ENCODE measurements around the gene GP1BA.

The GP1BA gene

GRCh38 chr17:4959261-4959965 is 27.3 kb downstream of the GP1BA start:
- in situ Hi-C loops (cut with MboI; ENCODE audit: low sequenced_read_pairs, unreplicated experiment), result no loop called here
- no peak for TF ChIP-seq CTCF (IDR thresholded peaks at IDR 0.05; ENCODE audit: borderline replicate concordance, control extremely low read depth, extremely low read depth, insufficient read depth, missing control alignments)
- DNase-seq (ENCODE audit: low spot score), result no peak

GRCh38 chr17:4960279-4960922 is 28.3 kb downstream of the GP1BA start:
- in situ Hi-C loops (cut with MboI; ENCODE audit: low sequenced_read_pairs, unreplicated experiment), result no loop called here
- no peak for DNase-seq (ENCODE audit: low spot score)
- no peak for TF ChIP-seq CTCF (IDR thresholded peaks at IDR 0.05; ENCODE audit: borderline replicate concordance, control extremely low read depth, extremely low read depth, insufficient read depth, missing control alignments)

- in situ Hi-C loops (cut with MboI; ENCODE audit: low sequenced_read_pairs, unreplicated experiment), result no loop called here
- TF ChIP-seq CTCF (IDR thresholded peaks at IDR 0.05; ENCODE audit: borderline replicate concordance, control extremely low read depth, extremely low read depth, insufficient read depth, missing control alignments), result no peak
- DNase-seq (ENCODE audit: low spot score), result no peak
Observed at GRCh38 chr17:4965311-4965986, 33.4 kb downstream of the GP1BA start.

DNA sequence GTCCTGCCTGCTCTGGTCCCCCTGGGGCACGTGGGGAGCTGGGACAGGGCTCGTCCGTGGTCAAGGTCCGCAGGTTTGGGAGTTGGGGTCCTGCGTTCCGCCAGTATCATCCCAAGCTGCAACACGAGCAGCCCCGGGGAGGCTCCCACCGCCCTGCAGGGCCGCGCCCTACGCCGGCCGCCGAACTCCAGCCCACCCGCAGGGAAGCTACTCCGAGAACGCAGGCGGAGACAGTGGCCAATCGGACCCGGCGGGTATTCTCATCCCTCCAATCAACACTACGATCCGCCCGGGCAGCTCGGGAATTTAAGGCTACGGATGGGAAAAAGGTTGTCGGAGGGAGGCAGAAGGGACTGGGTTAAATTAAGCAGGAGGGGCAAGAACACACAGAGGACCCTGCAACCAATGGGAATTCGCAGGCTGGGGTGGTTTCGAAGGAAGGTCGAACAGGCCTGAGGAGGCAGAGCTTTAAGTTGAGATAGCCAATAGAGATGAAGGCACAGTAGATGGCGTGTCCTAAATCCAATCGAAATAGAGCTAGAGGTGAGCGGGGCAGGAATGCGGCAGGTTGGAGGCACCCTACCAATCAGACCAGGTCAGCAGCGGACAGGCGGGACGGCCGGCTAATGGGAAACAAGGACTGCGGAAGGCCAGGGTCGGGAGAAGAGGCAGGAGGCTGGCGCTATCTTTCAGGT is 34.9 kb downstream of the GP1BA start:
- peak; percentile 97 for DNase-seq (ENCODE audit: low spot score)
- no peak for TF ChIP-seq CTCF (IDR thresholded peaks at IDR 0.05; ENCODE audit: borderline replicate concordance, control extremely low read depth, extremely low read depth, insufficient read depth, missing control alignments)
- in situ Hi-C loops (cut with MboI; ENCODE audit: low sequenced_read_pairs, unreplicated experiment), result no loop called here

DNA sequence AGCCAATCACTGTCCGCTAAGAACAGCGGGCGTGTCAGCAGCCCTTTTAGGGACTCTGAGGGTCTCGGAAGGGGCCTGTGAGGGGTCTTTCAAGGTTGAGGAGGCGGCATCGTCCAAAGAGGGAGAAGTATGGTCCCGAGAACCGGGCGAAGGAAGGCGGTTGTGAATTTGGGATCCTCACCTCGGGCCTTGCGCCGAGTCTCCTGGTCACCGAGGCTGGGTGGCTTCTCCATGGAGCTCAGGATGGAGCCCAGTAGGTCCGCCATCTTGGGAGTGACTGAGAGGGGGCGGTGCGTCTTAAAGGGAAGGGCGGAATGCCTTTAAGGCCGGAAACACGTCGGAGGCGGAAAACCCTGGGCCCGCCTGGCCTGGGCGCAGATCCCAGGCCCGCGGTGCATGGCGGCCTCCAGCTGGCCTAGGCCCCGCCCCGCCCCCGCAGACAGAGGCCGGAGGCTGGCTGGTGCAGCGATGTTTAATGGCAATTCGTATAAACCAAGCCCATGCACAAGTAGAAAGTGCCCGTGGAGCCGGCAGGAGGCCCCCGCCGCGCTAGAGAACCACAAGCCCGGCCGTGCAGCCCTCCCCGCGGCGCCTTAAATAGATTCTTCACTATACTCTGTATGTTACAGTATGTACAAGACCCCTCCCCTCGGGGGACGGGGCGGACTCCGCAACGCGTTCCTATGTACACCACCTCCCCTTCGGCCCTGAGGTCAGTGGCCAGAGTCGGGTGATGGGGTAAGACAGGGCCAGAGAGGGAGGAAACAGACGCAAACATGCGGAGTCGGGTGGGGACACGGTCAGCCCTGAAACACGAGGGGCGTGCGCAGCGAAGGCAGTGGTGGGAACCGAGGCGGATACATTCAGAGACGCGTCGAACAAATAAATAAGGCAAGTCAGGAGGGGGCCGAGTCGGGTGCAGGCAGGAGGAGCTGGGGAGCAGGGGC is 35.7 kb downstream of the GP1BA start, which contains the start of gene SPAG7:
Gene SPAG7 (minus strand): TSS at position 279 of the 947 bp plus-strand sequence. CDS start 13 bp downstream, at position 266.
- in situ Hi-C loops (cut with MboI; ENCODE audit: low sequenced_read_pairs, unreplicated experiment), result no loop called here
- TF ChIP-seq CTCF (IDR thresholded peaks at IDR 0.05; ENCODE audit: borderline replicate concordance, control extremely low read depth, extremely low read depth, insufficient read depth, missing control alignments), result no peak
- DNase-seq (ENCODE audit: low spot score), result peak; percentile 97

Data from GM13976 (cell line).